Activated naive CD8-positive, alpha-beta T cell treated with anti-CD3 and anti-CD28 coated beads, Interleukin-2, amount 10 ng/mL, durations not matched to agents 7 days and 5 days (primary cell): ENCODE data around the gene TMEM209. TPM values are rescaled to one million over a fixed set of nuclear protein-coding genes. Genes with fewer than 3 reads are reported as not detected.
"Not testable (repeated sequence)": the region's sequence is repeated elsewhere in the genome, so short reads cannot be mapped to it uniquely, and the experiment has no call there.

Experiments
- ATAC-seq: fragments of 150-1000 bp; cut with Tn5 transposase; one replicate; pipeline ENCODE4 v1.10.0; 2021; ENCODE audit warnings: low read depth, moderate library complexity
- POLR2A ChIA-PET: fragments of 350-600 bp; sonication (Branson Sonifier 250); formaldehyde crosslinking; loops from one replicate; lab custom pipeline; 2021; ENCODE audit warnings: antibody characterized with exemption; lab: Charles Lee
- DNase-seq: peaks from one replicate; pipeline ENCODE4 v3.0.0; 2021
- H3K27ac Mint-ChIP-seq: one replicate; pipeline ENCODE4 v1.8.0; 2022; ENCODE audit warnings: mild to moderate bottlenecking, mixed read lengths
- H3K27me3 Mint-ChIP-seq: one replicate; pipeline ENCODE4 v1.8.0; 2022; ENCODE audit warnings: mild to moderate bottlenecking, moderate library complexity, mixed read lengths
- H3K36me3 Mint-ChIP-seq: one replicate; pipeline ENCODE4 v1.8.0; 2021; ENCODE audit warnings: mild to moderate bottlenecking, mixed read lengths
- H3K4me1 Mint-ChIP-seq: one replicate; pipeline ENCODE4 v1.8.0; 2021; ENCODE audit warnings: mixed read lengths
- H3K4me3 Mint-ChIP-seq: one replicate; pipeline ENCODE4 v1.8.0; 2022; ENCODE audit warnings: mild to moderate bottlenecking, moderate library complexity, mixed read lengths
- H3K9me3 Mint-ChIP-seq: one replicate; pipeline ENCODE4 v1.8.0; 2021; ENCODE audit warnings: mixed read lengths
- total RNA-seq, 2 experiments: library from RNA; stranded (reverse); gene quantifications; one replicate each; pipeline ENCODE4 v1.2.3, GENCODE V29; 2021

The TMEM209 gene
- total RNA-seq, 2 experiments from 2014 or later: 39.5 to 43.9 TPM

DNA sequence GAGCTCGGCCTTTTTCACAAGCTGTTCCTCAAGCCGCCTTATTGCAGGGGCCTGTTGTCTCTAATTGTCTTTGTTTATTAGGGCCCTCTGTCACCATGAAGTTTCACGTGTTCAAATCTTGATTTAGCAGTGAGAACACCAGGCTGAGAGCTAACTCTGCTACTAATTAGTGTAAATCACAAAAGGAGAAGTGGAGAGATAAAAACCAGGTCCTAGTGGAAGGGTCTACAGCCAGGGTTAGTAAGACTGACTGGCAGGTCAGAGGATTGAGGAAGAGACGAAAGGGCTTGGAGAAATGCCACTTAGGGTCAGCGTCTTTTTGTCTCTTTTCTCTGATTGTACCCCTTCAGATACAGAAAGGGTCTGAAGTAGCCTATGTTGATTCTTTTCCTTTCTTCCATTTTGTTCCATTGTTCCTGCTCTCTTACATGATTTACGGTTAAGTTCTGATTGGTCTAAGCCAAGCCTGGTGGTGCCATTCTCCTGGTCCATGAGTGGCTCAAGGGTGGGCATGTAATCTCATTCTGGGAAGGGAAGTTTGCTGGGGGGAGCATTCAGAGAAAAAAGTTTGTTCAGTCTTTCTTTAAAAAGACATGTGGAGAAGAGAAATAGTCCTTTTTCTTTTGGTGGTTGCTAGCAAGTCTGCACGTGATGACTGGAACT is 23.8 kb upstream of the TMEM209 start:
- Mint-ChIP-seq H3K9me3 (no peaks in the 10 kb centered on the region), H3K4me1 (peaks cover 1% of the 10 kb centered on the region), H3K27ac (no peak overlapping the region), H3K27me3 (peaks cover 3% of the 10 kb centered on the region), H3K36me3 (no peaks in the 10 kb centered on the region), H3K4me3 (no peak overlapping the region)
- POLR2A ChIA-PET: interaction anchor here (0.5 kb wide), 1 partner anchor 28 kb away, joined by 7 read pairs; no protein-coding TSS in a partner anchor
- ATAC-seq: no peak
- DNase-seq: no peak

DNA sequence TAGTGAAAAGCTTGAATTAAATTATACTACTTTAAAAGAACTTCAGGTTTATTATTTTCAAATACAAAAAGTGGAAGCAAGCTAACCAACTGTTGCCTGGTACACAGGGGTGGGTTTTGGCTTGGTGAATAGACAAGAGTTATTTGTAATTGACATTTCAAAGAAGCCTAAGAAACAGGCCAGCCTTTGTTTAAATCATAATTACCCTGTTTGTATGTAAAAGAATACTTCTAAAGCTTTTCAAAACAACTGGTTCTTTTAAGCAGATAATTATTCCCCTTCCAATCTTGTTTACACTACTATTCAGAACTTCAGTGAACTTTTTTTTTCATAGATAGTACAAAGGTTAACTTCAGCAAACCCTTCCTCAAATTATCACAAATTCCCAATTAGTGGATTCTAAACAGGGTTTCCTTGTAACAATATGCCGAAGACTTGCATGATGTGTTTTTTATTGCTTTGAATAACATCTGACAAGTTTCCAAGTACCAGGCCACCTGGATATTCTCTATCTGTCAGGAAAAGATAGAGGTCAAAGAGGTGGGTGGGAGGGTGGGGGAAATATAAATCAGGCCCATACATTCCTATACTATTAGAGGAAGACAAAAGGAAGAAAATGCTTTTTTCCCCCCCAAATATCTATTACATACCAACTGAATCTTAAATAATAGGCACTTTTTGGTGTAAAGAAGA is 22.8 kb upstream of the TMEM209 start:
- H3K27ac Mint-ChIP-seq: no peak overlapping the region
- no peak for ATAC-seq
- POLR2A ChIA-PET: interaction anchor here (0.5 kb wide), 1 partner anchor 27 kb away, joined by 7 read pairs; no protein-coding TSS in a partner anchor

DNA sequence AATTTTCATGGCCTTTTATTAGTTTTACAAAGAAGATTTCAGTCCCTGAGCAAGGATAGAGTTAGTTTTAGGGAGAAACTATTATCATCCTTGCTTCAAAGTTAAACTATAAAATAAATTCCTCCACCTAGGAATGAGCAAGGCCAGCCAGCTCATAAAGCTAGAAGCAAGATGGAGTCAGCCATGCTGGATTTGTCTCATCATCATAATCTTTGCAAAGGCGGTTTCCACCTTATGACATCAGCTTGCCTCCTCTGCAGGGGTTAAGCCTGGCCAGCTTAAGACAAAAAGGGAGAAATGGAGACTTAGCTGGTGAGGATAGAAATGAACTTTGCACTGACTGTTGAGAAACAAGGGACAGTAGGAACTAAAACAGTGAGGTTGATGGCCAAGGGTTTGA is 21.1 kb upstream of the TMEM209 start:
- Mint-ChIP-seq H3K27ac (no peak overlapping the region), H3K27me3 (peaks cover 4% of the 10 kb centered on the region), H3K4me1 (peaks cover 6% of the 10 kb centered on the region), H3K36me3 (no peaks in the 10 kb centered on the region), H3K9me3 (no peaks in the 10 kb centered on the region), H3K4me3 (no peak overlapping the region)
- no peak for DNase-seq
- POLR2A ChIA-PET: no interaction called here
- no peak for ATAC-seq

More for the DNA sequence above, 22.8 kb upstream of the TMEM209 start:
- Mint-ChIP-seq H3K9me3 (no peaks in the 10 kb centered on the region), H3K36me3 (no peaks in the 10 kb centered on the region), H3K4me3 (no peak overlapping the region), H3K4me1 (peaks cover 6% of the 10 kb centered on the region), H3K27me3 (peaks cover 3% of the 10 kb centered on the region)
- no peak for DNase-seq

DNA sequence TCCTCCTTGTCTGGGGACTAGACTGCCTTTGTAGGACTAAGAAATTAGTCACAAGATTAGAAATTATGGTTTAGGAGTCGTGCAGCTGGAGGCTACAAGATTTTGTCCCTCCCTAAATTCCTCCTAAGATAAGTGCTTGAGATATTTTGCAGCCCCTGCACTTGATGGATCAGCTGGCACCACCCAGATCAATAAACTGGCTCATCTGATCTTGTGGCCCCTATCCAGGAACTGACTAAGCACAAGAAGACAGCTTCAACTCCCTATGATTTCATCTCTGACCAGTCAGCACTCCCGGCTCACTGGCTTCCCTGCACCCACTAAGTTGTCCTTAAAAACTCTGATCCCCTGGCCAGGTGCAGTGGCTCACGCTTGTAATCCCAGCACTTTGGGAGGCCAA is 19.7 kb upstream of the TMEM209 start:
- ATAC-seq, H3K4me3 Mint-ChIP-seq, H3K4me1 Mint-ChIP-seq, DNase-seq, H3K27ac Mint-ChIP-seq, H3K27me3 Mint-ChIP-seq, H3K9me3 Mint-ChIP-seq, POLR2A ChIA-PET, H3K36me3 Mint-ChIP-seq: not testable (repeated sequence)

DNA sequence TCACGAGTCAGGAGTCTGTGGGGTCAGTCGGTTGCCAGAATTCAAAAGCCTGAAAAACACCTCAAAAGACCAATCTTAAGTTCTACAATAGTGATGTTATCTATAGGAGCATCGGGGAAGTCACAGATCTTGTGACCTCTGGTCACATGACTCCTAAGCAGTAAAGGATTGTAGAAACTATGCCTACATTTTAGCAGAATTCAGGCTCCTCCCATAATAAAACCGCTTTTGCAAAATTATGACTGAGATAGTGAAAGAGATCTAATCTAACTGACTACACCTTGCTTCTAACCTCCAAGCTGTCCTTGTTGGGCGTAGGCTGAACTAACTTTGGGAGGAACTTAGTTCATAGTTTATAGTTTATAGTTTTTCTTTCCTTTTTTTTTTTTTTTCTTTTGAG is 19.0 kb upstream of the TMEM209 start:
- DNase-seq (no peak), ATAC-seq (no peak)
- no peaks in the 10 kb centered on the region for H3K36me3 Mint-ChIP-seq
- no peaks in the 10 kb centered on the region for H3K9me3 Mint-ChIP-seq
- H3K4me3 Mint-ChIP-seq: no peak overlapping the region
- peaks cover 4% of the 10 kb centered on the region for H3K27me3 Mint-ChIP-seq
- H3K4me1 Mint-ChIP-seq: peaks cover 6% of the 10 kb centered on the region
- POLR2A ChIA-PET: no interaction called here
- no peak overlapping the region for H3K27ac Mint-ChIP-seq

DNA sequence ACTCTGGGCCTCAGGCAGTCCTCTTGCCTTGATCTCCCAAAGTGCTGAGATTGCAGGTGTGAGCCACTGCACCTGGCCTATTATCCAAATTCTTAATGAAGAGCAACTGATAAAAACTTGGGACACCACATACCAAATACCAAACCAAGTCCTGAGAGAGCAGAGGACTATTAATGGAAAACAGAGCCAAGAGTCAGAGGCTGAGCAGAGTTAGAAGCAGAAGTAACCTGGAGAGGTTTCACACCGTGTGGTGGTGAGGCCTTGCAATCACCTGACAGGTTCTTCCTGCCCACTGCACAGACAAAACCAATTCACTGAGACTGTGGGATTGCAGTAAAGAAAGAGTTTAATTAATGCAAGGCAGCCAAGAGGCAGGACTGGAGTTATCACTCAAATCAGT is 18.4 kb upstream of the TMEM209 start:
- ATAC-seq: no peak
- Mint-ChIP-seq H3K36me3 (no peaks in the 10 kb centered on the region), H3K4me1 (peaks cover 6% of the 10 kb centered on the region), H3K27me3 (peaks cover 4% of the 10 kb centered on the region), H3K27ac (no peak overlapping the region), H3K4me3 (no peak overlapping the region), H3K9me3 (no peaks in the 10 kb centered on the region)
- POLR2A ChIA-PET: no interaction called here
- no peak for DNase-seq

DNA sequence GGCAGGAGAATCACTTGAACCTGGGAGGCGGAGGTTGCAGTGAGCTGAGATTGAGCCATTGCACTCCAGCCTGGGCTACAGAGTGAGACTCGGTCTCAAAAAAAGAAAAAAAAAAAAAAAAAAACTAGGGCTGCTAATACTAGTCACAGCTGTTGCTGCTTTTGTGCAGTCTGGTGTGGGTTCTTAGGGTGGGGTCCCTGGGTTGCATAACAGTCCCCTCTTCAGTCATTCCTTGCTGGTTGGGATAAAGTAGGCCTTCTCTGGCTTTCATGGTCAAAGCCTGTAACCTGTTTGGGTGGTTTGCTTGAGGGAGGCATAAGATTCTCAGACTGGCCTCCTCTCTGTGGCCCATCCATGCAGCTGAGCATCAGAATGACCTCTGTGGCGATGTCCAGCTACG is 16.5 kb upstream of the TMEM209 start:
- no peak for ATAC-seq
- no peaks in the 10 kb centered on the region for H3K36me3 Mint-ChIP-seq
- DNase-seq: no peak
- H3K27me3 Mint-ChIP-seq: peaks cover 4% of the 10 kb centered on the region
- H3K9me3 Mint-ChIP-seq: no peaks in the 10 kb centered on the region
- H3K4me3 Mint-ChIP-seq: no peak overlapping the region
- POLR2A ChIA-PET: interaction anchor here (0.7 to 1.3 kb wide), 2 partner anchors 16 to 1452 kb away, joined by 4 read pairs; partner anchors contain the start of gene TMEM209
- H3K27ac Mint-ChIP-seq: no peak overlapping the region
- peaks cover 6% of the 10 kb centered on the region for H3K4me1 Mint-ChIP-seq

DNA sequence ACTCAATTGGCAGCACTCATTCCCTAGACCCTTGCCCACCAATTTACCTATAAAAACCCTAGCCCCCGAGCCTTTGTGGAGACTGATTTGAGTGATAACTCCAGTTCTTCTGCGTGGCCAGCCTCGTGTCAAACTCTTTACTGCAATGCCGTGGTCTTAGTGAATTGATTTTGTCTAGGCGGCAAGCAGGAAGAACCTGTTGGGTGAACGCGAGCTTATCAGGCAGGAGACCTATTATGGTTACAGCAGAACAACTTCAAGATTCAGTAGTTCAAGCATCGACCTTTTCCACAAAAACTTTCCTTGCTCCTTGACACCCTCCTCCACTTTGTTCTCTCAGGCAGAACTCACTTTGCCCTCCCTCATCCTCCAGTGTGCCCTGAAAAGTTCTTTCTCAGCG is 14.7 kb upstream of the TMEM209 start:
- DNase-seq (no peak), ATAC-seq (no peak)
- Mint-ChIP-seq H3K36me3 (no peaks in the 10 kb centered on the region), H3K9me3 (no peaks in the 10 kb centered on the region), H3K27me3 (peaks cover 7% of the 10 kb centered on the region), H3K4me1 (peaks cover 6% of the 10 kb centered on the region), H3K27ac (no peak overlapping the region), H3K4me3 (no peak overlapping the region)
- POLR2A ChIA-PET: no interaction called here

DNA sequence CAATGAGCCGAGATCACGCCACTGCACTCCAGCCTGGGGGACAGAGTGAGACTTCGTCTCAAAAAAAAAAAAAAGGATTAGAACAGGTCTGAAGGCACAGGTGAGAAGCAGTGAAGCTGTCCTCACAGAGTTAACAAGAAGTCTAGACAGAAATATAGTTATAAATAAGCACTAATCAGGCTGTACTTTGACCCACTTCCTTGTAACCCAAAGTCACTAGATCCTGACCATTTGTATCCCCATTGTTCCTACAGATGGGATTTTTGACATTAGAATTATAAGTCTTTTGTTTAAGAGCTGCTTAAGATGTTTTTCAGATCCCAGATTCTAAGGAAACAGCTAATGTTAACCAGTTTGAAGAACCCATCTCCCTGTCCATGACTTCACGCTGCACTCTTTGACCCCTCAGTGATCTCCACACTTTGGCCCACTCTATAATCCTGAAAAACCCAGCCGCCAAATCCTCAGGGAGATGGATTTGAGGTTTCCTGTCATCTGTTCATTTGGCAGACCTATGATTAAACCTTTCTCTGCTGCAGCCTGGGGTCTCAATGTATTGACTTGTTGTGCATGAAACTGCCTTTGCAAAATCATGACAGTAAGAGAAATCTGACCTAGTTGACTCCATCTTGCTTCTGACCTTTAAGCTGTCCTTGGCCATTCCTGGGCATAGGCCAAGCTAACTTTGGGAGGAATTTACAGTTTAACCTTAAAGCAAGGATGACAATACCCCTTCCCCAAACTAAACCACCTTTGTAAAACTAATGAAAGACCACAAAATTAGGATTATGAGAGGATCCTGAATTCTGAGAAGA is 13.8 kb upstream of the TMEM209 start:
- POLR2A ChIA-PET: no interaction called here
- DNase-seq: no peak
- H3K27me3 Mint-ChIP-seq: peaks cover 9% of the 10 kb centered on the region
- H3K27ac Mint-ChIP-seq: no peak overlapping the region
- ATAC-seq: no peak
- H3K4me3 Mint-ChIP-seq: no peak overlapping the region
- H3K9me3 Mint-ChIP-seq: no peaks in the 10 kb centered on the region
- H3K36me3 Mint-ChIP-seq: no peaks in the 10 kb centered on the region
- peaks cover 6% of the 10 kb centered on the region for H3K4me1 Mint-ChIP-seq

DNA sequence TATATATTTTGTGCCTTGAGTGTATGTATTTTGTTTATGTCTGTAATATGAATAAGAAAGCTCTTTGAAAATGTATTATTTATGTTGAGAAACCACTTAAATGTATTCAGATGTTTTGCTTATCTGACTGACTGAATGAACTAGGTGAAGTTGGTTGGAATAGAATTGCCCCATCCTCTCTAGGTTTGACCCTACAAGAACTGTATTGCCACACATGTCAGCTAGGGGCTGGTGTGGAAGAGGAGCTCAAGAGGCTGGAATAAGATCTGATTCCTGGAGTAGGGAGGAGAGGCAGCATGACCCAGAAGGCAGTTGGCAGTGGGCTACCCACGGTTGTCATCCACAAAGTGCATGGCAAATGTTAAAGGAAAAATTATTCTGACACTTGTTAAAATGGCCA is 11.5 kb upstream of the TMEM209 start:
- Mint-ChIP-seq H3K4me1 (no peaks in the 10 kb centered on the region), H3K27me3 (peaks cover 8% of the 10 kb centered on the region), H3K36me3 (no peaks in the 10 kb centered on the region), H3K4me3 (no peak overlapping the region), H3K9me3 (no peaks in the 10 kb centered on the region), H3K27ac (no peak overlapping the region)
- POLR2A ChIA-PET: no interaction called here
- DNase-seq: no peak
- no peak for ATAC-seq

DNA sequence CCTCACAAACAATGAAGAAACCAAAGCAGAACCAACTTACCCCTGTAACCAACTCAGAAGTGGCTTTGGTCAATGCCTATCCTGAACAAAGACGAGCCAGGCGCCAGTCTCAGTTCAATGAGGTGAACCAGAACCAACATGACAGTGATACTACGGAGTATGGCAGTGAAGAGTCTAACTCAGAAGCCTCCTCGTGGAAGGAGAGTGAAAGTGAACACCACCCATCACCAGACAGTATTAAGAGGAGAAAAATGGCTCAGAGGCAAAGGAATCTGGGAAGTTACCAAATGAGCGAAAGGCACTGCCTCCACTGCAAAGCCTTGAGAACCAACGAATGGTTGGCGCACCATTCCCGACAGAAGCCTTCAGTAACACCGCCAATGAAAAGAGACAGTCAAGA is 10.8 kb upstream of the TMEM209 start:
- Mint-ChIP-seq H3K36me3 (no peaks in the 10 kb centered on the region), H3K27me3 (peaks cover 8% of the 10 kb centered on the region), H3K9me3 (no peaks in the 10 kb centered on the region), H3K27ac (no peak overlapping the region), H3K4me1 (no peaks in the 10 kb centered on the region), H3K4me3 (no peak overlapping the region)
- DNase-seq (no peak), ATAC-seq (no peak)
- POLR2A ChIA-PET: interaction anchor here (1.1 kb wide), 1 partner anchor 11 kb away, joined by 3 read pairs; the partner anchor contains the start of gene TMEM209

DNA sequence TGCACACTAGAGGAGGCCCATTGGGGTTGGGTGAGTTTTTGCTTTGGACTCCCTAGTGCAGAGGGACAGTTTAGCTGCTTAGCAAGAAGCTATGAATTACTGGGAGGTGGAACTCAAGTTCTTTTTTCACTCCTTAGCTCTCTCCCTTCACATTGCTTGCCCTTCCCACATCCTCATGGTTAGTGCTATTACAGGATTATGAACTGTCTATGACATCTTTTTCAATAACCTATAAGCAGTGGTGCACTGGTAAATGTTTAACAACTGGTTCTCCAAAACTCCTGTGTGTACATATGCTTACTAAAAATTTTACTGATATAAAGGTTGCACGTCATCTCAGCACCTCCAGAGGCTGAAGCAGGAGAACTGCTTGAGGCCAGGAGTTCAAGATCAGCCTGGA is 8.6 kb upstream of the TMEM209 start:
- Mint-ChIP-seq H3K4me1 (no peaks in the 10 kb centered on the region), H3K36me3 (no peaks in the 10 kb centered on the region), H3K27me3 (peaks cover 8% of the 10 kb centered on the region), H3K4me3 (no peak overlapping the region), H3K27ac (no peak overlapping the region), H3K9me3 (no peaks in the 10 kb centered on the region)
- DNase-seq (no peak), ATAC-seq (no peak)
- POLR2A ChIA-PET: no interaction called here

DNA sequence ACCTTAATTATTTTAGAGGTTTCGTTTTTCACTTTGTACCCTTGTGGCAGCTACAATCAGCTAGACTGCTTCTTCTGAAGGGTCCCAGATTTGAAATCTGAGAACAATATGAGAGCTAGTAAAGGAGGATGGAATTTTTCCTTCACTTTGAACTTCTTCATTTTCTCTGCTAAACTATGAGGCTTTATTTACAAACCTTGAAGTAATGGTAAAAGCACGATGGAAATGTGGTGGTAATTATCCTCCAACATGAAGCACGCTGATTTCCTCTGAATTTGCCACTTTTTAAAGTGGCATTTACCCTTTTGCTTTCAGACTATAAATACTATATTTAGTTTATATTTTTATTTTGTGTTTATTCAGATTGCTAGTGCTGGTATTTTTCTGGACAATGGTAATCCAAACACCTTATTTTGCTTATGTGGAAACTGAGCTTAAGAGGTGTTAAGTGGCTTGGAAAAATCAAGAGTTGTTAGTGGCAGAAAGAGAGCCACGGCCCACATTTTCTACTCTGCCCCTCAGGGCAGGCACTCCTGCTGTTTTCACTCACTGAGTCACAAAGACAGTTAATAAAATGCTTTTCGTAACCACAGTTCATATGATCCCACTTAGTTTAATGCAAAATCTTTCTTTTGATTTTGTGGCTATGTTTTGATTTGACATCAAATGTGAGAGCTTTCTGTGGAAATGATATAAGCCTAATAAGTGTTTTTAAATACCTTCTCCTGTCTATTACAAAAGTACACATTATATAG is 5.2 kb upstream of the TMEM209 start:
- H3K27me3 Mint-ChIP-seq: peaks cover 5% of the 10 kb centered on the region
- no peaks in the 10 kb centered on the region for H3K9me3 Mint-ChIP-seq
- no peaks in the 10 kb centered on the region for H3K4me1 Mint-ChIP-seq
- POLR2A ChIA-PET: no interaction called here
- ATAC-seq (no peak), DNase-seq (no peak)
- no peak overlapping the region for H3K4me3 Mint-ChIP-seq
- no peak overlapping the region for H3K27ac Mint-ChIP-seq
- H3K36me3 Mint-ChIP-seq: no peaks in the 10 kb centered on the region
